Fibroblast of pulmonary artery (primary cell): Measurements from ENCODE around the gene PACRGL.

ENCODE experiments used
- DNase-seq: peaks from one replicate; pipeline ENCODE4 v3.0.0-alpha.2; 2010; ENCODE audit warnings: low read depth
- H3K4me3 ChIP-seq: replicated peaks from 2 replicates; pipeline ENCODE4 v1.5.1; 2011; ENCODE audit warnings: low read depth, mild to moderate bottlenecking, control low read depth, low read length, moderate library complexity
- TF ChIP-seq, protein P1 (sequence below): IDR thresholded peaks from 2 replicates; pipeline ENCODE4 v1.5.1; 2011; ENCODE audit warnings: mild to moderate bottlenecking, control low read depth, low read length, inconsistent platforms; ENCODE audit errors: missing control alignments

The PACRGL gene

GRCh38 chr4:20683766-20684165 is 16.5 kb upstream of the PACRGL start:
- no peak overlapping the region for H3K4me3 ChIP-seq
- TF ChIP-seq, protein P1, sequence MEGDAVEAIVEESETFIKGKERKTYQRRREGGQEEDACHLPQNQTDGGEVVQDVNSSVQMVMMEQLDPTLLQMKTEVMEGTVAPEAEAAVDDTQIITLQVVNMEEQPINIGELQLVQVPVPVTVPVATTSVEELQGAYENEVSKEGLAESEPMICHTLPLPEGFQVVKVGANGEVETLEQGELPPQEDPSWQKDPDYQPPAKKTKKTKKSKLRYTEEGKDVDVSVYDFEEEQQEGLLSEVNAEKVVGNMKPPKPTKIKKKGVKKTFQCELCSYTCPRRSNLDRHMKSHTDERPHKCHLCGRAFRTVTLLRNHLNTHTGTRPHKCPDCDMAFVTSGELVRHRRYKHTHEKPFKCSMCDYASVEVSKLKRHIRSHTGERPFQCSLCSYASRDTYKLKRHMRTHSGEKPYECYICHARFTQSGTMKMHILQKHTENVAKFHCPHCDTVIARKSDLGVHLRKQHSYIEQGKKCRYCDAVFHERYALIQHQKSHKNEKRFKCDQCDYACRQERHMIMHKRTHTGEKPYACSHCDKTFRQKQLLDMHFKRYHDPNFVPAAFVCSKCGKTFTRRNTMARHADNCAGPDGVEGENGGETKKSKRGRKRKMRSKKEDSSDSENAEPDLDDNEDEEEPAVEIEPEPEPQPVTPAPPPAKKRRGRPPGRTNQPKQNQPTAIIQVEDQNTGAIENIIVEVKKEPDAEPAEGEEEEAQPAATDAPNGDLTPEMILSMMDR = no peak
- no peak for DNase-seq

DNA sequence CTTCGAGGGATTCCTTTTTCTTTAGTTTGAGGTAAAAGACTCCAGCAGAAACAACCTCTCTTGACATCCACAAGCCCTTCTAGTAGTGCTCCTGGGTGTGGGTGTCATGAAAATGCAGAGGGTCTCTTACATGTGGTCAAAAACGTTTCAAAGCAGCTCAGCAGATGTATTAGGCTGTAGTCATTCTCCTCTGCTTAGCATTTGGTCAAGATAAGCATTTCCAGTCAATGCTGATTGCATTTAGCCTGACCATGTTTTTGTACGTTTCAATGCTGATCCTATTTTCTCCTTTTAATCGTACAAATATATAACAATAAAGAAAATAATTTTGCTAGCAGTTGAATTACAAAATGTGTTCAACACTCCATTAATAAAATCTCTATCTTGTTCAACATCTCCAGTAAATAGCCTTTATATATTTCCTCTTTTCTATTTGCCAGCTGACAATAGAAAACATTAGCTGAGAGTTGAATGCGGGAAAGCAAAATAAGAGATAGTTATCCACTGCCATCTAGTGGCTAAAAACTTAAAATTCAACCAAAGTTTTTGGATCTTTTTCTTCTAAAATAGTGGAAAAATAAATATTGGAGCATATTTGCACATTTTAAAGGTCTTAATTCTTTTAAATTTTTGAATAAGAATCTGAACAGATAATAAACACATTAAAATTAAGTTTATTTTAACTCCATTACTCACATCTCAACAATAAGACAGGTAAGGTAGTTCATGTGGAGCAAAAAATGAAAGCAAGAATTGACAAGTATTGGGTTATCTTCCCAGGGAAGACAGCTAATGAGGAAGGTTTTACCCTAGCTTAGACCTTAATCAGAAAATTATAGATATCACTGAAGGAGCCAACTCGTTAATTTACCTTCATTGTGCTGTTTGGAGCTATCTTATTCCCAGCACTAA is 15.2 kb upstream of the PACRGL start:
- TF ChIP-seq, protein P1 = peak; percentile 48
- no peak overlapping the region for H3K4me3 ChIP-seq
- DNase-seq = peak; percentile 55

GRCh38 chr4:20687864-20688263 is 12.4 kb upstream of the PACRGL start:
- peak; percentile 57 for DNase-seq
- H3K4me3 ChIP-seq = no peak overlapping the region
- TF ChIP-seq, protein P1 = no peak

DNA sequence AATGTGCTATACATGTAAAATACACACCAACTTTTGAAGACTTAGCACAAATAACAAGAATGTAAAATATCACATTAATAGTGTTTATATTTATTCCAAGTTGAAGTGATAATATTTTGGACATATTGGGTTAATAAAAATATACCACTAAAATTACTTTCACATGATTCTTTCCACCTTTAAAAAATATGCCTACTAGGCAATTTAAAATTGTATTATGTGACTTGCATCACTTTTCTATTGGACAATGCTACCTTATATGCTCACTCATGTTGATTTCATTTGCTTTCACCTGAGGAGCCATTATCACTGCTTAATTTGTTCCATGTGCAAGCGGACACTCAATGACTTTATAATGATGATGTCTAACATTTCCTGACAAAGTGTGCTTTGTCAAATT is 3.4 kb upstream of the PACRGL start:
- TF ChIP-seq, protein P1 = no peak
- DNase-seq = no peak
- no peak overlapping the region for H3K4me3 ChIP-seq

DNA sequence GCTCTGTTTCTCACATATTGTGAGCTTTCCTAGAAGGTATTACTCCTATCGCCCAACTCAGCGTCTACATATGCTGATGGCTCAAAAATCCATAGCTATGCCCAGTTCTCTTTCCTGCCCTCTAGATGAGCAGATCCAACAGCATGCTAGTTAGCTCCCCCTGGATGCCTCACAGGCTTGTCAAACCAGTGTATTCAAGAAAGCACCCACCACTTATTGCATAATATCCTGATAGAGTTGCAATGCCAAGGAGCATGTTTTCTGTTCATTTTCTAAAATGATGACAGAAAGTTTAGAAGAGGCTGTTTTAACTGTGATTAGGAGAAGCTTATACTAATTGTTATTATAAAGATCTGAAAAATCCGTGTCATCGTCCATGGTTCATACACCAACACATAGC is 1.9 kb upstream of the PACRGL start:
- peak; percentile 77 for DNase-seq
- H3K4me3 ChIP-seq = no peak overlapping the region
- TF ChIP-seq, protein P1 = peak; percentile 34

DNA sequence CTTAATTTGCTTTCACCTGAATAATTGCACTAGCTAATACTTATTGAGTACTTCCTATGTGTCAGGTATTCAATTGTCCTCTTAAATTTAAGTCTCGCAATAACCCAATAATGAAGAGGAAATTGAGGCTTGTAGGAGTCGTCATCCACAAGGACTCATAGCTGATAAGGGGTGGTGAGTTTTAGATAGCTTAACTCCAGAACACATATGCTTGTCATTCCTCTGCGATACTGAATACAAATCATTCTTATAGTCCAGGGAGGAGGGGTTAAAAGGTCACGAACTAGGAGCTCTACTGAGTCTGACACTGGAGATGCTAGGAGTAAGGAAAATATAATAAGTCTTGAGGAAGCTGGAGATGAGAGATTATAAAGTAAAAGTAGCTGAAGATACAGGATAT is 1.4 kb upstream of the PACRGL start:
- H3K4me3 ChIP-seq = no peak overlapping the region
- DNase-seq = no peak
- TF ChIP-seq, protein P1 = no peak

DNA sequence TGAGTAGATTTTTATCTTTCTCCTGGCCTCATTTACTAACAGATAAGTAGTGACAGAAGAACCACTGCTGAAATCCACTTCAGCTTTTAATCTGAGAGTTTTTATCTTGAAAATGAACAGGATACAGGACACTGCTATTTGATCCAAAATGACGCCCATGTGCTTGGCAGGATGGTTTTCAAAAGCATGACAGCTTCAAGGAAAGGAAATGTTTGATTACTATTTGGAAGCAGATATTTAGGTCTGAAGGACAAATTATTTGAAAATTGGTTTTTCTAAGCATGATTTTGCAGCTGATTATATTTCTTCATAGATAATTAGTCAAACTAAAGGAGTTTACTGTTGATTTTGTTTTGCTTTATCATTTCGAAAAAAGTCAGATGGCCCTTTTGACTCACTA is 11.1 kb downstream of the PACRGL start:
- DNase-seq = no peak
- H3K4me3 ChIP-seq = no peak overlapping the region
- TF ChIP-seq, protein P1 = no peak
